ENCODE data around the gene KIAA1328.

DNA sequence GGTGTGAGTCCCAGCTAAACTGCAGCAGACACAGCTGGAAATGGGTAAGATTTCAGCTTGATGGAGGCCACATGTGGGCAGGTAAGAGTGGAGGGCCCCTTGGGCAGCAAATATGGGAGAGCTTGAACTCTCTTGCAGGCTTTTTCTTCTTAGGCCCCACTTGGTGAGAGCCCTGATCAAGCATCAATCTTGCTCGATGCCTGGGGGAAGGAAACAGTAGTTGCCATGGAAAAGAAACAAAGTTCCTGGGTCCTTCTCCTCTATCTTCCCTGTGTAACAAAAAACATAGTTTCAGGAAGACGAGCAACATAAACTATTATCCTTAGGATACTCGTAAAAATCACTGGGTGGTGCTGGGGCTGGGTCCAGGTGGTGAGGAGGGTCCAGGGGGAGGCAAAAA lies 42.9 kb downstream of the KIAA1328 start:
- TF ChIP-seq, protein P1, sequence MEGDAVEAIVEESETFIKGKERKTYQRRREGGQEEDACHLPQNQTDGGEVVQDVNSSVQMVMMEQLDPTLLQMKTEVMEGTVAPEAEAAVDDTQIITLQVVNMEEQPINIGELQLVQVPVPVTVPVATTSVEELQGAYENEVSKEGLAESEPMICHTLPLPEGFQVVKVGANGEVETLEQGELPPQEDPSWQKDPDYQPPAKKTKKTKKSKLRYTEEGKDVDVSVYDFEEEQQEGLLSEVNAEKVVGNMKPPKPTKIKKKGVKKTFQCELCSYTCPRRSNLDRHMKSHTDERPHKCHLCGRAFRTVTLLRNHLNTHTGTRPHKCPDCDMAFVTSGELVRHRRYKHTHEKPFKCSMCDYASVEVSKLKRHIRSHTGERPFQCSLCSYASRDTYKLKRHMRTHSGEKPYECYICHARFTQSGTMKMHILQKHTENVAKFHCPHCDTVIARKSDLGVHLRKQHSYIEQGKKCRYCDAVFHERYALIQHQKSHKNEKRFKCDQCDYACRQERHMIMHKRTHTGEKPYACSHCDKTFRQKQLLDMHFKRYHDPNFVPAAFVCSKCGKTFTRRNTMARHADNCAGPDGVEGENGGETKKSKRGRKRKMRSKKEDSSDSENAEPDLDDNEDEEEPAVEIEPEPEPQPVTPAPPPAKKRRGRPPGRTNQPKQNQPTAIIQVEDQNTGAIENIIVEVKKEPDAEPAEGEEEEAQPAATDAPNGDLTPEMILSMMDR (IDR thresholded peaks at IDR 0.05; ENCODE audit: extremely low read depth in 1 of 2, insufficient read depth in 1 of 2, low read depth in 1 of 2, low read length in 2 of 2), result no peak
- TF ChIP-seq POLR2AphosphoS5 (IDR thresholded peaks at IDR 0.05; ENCODE audit: insufficient read depth, low read depth, low read length), result no peak
- no peak for TF ChIP-seq POLR2A (IDR thresholded peaks at IDR 0.05; ENCODE audit: low read depth, low read length)
- TF ChIP-seq MYC (IDR thresholded peaks at IDR 0.05; ENCODE audit: low read depth, low read length), result no peak
